Left ventricle myocardium inferior (tissue), 1 donor: Measurements from ENCODE around the gene THADA. TPM values are rescaled to one million over a fixed set of nuclear protein-coding genes. Genes with fewer than 3 reads are reported as not detected.
A peak's percentile ranks its signal among the peaks of the same experiment; 100 is the strongest.

Source experiments
- DNase-seq: peaks from one replicate; pipeline ENCODE4 v3.0.0-alpha.2; 2020
- H3K27ac ChIP-seq: fragments of 200-600 bp; replicated peaks from 2 replicates; pipeline ENCODE4 v1.8.0; 2021
- H3K27me3 ChIP-seq: fragments of 200-600 bp; 2 replicates; pipeline ENCODE4 v1.8.0; 2021; ENCODE audit warnings: low read depth
- H3K36me3 ChIP-seq: fragments of 200-600 bp; 2 replicates; pipeline ENCODE4 v1.8.0; 2021
- H3K4me1 ChIP-seq: fragments of 200-600 bp; 2 replicates; pipeline ENCODE4 v1.8.0; 2021
- H3K4me3 ChIP-seq: fragments of 200-600 bp; 2 replicates; pipeline ENCODE4 v1.8.0; 2021; ENCODE audit warnings: mild to moderate bottlenecking, moderate library complexity
- H3K9me3 ChIP-seq: fragments of 200-600 bp; replicated peaks from 2 replicates; pipeline ENCODE4 v1.8.0; 2021
- CTCF ChIP-seq: fragments of 200-600 bp; IDR thresholded peaks from 2 replicates; pipeline ENCODE4 v1.8.0; 2021; ENCODE audit warnings: antibody characterized with exemption, mild to moderate bottlenecking, borderline replicate concordance
- intact Hi-C: fragments of 100-400 bp; cut with micrococcal nuclease; formaldehyde crosslinking; loops from one replicate; pipeline ENCODE4 v1.11.0; 2022
- total RNA-seq: library from RNA; stranded (reverse); fragmentation: NEBNext Ultra II Directional; extraction: Animal tissue kit (Norgen Biotek cat#: 25700); gene quantifications from one replicate; pipeline ENCODE4 v1.2.1, GENCODE V29; 2021
- donor health status: DM: no; HTN: yes; CAD: no; lungs with severe emphysema.

Gene THADA
- total RNA-seq, 1 donor from 2014 or later = 15.4 TPM

- intact Hi-C loops = no loop called here
- Histone ChIP-seq H3K4me3 (no peak overlapping the region), H3K27me3 (no peaks in the 10 kb centered on the region), H3K9me3 (no peaks in the 10 kb centered on the region), H3K27ac (peak overlapping the region; percentile 67), H3K4me1 (peaks cover 69% of the 10 kb centered on the region), H3K36me3 (no peaks in the 10 kb centered on the region)
- DNase-seq = no peak
- no peak for TF ChIP-seq CTCF
Measured at GRCh38 chr2:43414586-43415135, 181.2 kb downstream of the THADA start.

GRCh38 chr2:43414033-43414432, 181.8 kb downstream of the THADA start:
- H3K4me1 ChIP-seq = peaks cover 69% of the 10 kb centered on the region

GRCh38 chr2:43412114-43412753, 183.6 kb downstream of the THADA start:
- Histone ChIP-seq H3K9me3 (no peaks in the 10 kb centered on the region), H3K27me3 (no peaks in the 10 kb centered on the region), H3K36me3 (no peaks in the 10 kb centered on the region), H3K4me3 (no peak overlapping the region), H3K27ac (peak overlapping the region; percentile 18), H3K4me1 (peaks cover 63% of the 10 kb centered on the region)
- intact Hi-C loops = no loop called here
- DNase-seq = no peak
- no peak for TF ChIP-seq CTCF

More at GRCh38 chr2:43414033-43414432, 181.8 kb downstream of the THADA start:
- Histone ChIP-seq H3K27ac (peak overlapping the region; percentile 67), H3K9me3 (no peaks in the 10 kb centered on the region), H3K4me3 (no peak overlapping the region), H3K27me3 (no peaks in the 10 kb centered on the region), H3K36me3 (no peaks in the 10 kb centered on the region)
- intact Hi-C loops = no loop called here
- no peak for TF ChIP-seq CTCF
- no peak for DNase-seq

GRCh38 chr2:43410055-43410604, 185.7 kb downstream of the THADA start:
- Histone ChIP-seq H3K4me1 (peaks cover 61% of the 10 kb centered on the region), H3K4me3 (no peak overlapping the region), H3K36me3 (no peaks in the 10 kb centered on the region), H3K27me3 (no peaks in the 10 kb centered on the region), H3K27ac (no peak overlapping the region), H3K9me3 (no peaks in the 10 kb centered on the region)
- no peak for TF ChIP-seq CTCF
- DNase-seq = no peak
- intact Hi-C loops = no loop called here

GRCh38 chr2:43408407-43409160, 187.3 kb downstream of the THADA start:
- Histone ChIP-seq H3K27ac (no peak overlapping the region), H3K27me3 (no peaks in the 10 kb centered on the region), H3K9me3 (no peaks in the 10 kb centered on the region), H3K36me3 (no peaks in the 10 kb centered on the region), H3K4me3 (no peak overlapping the region), H3K4me1 (peaks cover 46% of the 10 kb centered on the region)
- no peak for DNase-seq
- intact Hi-C loops = no loop called here
- TF ChIP-seq CTCF = no peak
